ENCODE results near the gene MAG. TPM values are rescaled to one million over a fixed set of nuclear protein-coding genes. Genes with fewer than 3 reads are reported as not detected.

Gene MAG
- total RNA-seq, 5 donors from 2014 or later (not counting 1 experiment from before 2014, with no cell fraction given) = 0.16 to 0.19 TPM; not detected in 3

GRCh38 chr19:35268536-35269437 is 23.2 kb upstream of the MAG start, which contains the start of gene USF2:
Gene USF2, plus strand, starts transcription at chr19:35268962. Its CDS starts 140 bp downstream, at chr19:35269102.
- Mint-ChIP-seq H3K27me3 (no peaks in the 10 kb centered on the region), H3K4me1 (peaks cover 46 to 52% (median 47%) of the 10 kb centered on the region in 3 donors), H3K27ac (peak within 1 kb of the TSS; percentile 95 to 99), H3K9me3 (no peaks in the 10 kb centered on the region), H3K4me3 (peak within 1 kb of the TSS; percentile 87 to 94 (median 90)), H3K36me3 (peaks cover 27% of the 10 kb centered on the region)
- DNase-seq (peak in 34 of 35 experiments; percentile 40 to 83 (median 59)), ATAC-seq (replicated peaks in 1 of 4) (peak; percentile 43 to 57 (median 46))
- Histone ChIP-seq H3K36me3 (ENCODE audit: control insufficient read depth in 2 of 2, extremely low read depth in 1 of 2, insufficient read depth in 1 of 2, low read length in 1 of 2) (peaks cover 13 to 38% of the 10 kb centered on the region in 2 donors), H3K27ac (ENCODE audit: low read length) (peak within 1 kb of the TSS; percentile 70), H3K27me3 (replicated peaks in 1 of 2; ENCODE audit: control insufficient read depth in 2 of 2, extremely low read depth in 1 of 2, insufficient read depth in 2 of 2, low read length in 1 of 2) (no peaks in the 10 kb centered on the region), H3K4me3 (ENCODE audit: control insufficient read depth in 1 of 2, extremely low read depth in 1 of 2, low read length in 1 of 2) (peak within 1 kb of the TSS; percentile 67), H3K4me1 (ENCODE audit: control insufficient read depth in 1 of 2, extremely low read depth in 1 of 2, insufficient read depth in 2 of 2, low read length in 2 of 2) (peaks cover 5 to 46% of the 10 kb centered on the region in 2 experiments), H3K9me3 (no peaks in the 10 kb centered on the region)
- POLR2A ChIA-PET = interaction anchor here in 1 of 2 donors (0.5 to 0.7 kb wide), 4 partner anchors 11 to 1973 kb away, joined by 3 to 5 read pairs (median 4); no protein-coding TSS in a partner anchor
- CTCF ChIA-PET = interaction anchor here (0.6 kb wide), 2 partner anchors 126 to 137 kb away, joined by 3 to 6 read pairs; partner anchors contain the start of gene FXYD7 (in 1 of the 2)
- WGBS (ENCODE audit: insufficient coverage) = 0% methylated on average over 87 of the region's 126 CpGs

GRCh38 chr19:35269438-35270117 is 22.4 kb upstream of the MAG start:
- H3K27me3 ChIP-seq (replicated peaks in 1 of 2; ENCODE audit: control insufficient read depth in 2 of 2, extremely low read depth in 1 of 2, insufficient read depth in 2 of 2, low read length in 1 of 2) = no peaks in the 10 kb centered on the region
- peak overlapping the region; percentile 68 to 77 (median 70) for H3K4me3 Mint-ChIP-seq
- peak overlapping the region; percentile 44 to 72 for H3K27ac Mint-ChIP-seq
- ATAC-seq (replicated peaks in 1 of 4) = peak; percentile 51 to 62 (median 56)
- DNase-seq = peak; percentile 47 to 86 (median 66)
- H3K4me3 ChIP-seq (ENCODE audit: control insufficient read depth in 1 of 2, extremely low read depth in 1 of 2, low read length in 1 of 2) = peak overlapping the region; percentile 20 to 26
- peaks cover 30% of the 10 kb centered on the region for H3K36me3 Mint-ChIP-seq
- CTCF ChIA-PET = interaction anchor here in 1 of 2 donors (0.6 to 0.9 kb wide), 2 partner anchors 11 to 136 kb away, joined by 3 read pairs; no protein-coding TSS in a partner anchor
- no peaks in the 10 kb centered on the region for H3K9me3 ChIP-seq
- WGBS (ENCODE audit: insufficient coverage) = 3% methylated on average over 57 of the region's 66 CpGs
- peaks cover 5 to 46% of the 10 kb centered on the region in 2 experiments for H3K4me1 ChIP-seq (ENCODE audit: control insufficient read depth in 1 of 2, extremely low read depth in 1 of 2, insufficient read depth in 2 of 2, low read length in 2 of 2)
- H3K27me3 Mint-ChIP-seq = no peaks in the 10 kb centered on the region
- H3K9me3 Mint-ChIP-seq = no peaks in the 10 kb centered on the region
- H3K27ac ChIP-seq (ENCODE audit: low read length) = no peak overlapping the region
- POLR2A ChIA-PET = no interaction called here
- H3K4me1 Mint-ChIP-seq = peaks cover 47 to 53% (median 47%) of the 10 kb centered on the region in 3 donors
- peaks cover 13 to 44% of the 10 kb centered on the region in 2 donors for H3K36me3 ChIP-seq (ENCODE audit: control insufficient read depth in 2 of 2, extremely low read depth in 1 of 2, insufficient read depth in 1 of 2, low read length in 1 of 2)

- 93% methylated on average over 13 of the region's 16 CpGs for WGBS (ENCODE audit: insufficient coverage)
- H3K27ac ChIP-seq (ENCODE audit: low read length) = no peak overlapping the region
- POLR2A ChIA-PET = interaction anchor here in 1 of 2 donors (0.7 kb wide), 1 partner anchor 18 kb away, joined by 3 read pairs; no protein-coding TSS in a partner anchor
Observed at GRCh38 chr19:35270381-35270811, 21.6 kb upstream of the MAG start.

GRCh38 chr19:35271546-35271945 is 20.4 kb upstream of the MAG start:
- peak overlapping the region in 2 of 3 donors; percentile 31 to 47 for H3K4me3 Mint-ChIP-seq
- H3K27ac Mint-ChIP-seq = peak overlapping the region in 1 of 2 donors; percentile 34
- POLR2A ChIA-PET = no interaction called here
- H3K36me3 Mint-ChIP-seq = peaks cover 36% of the 10 kb centered on the region
- no peak for ATAC-seq (replicated peaks in 1 of 4)
- CTCF ChIA-PET = no interaction called here
- H3K27me3 Mint-ChIP-seq = no peaks in the 10 kb centered on the region
- no peaks in the 10 kb centered on the region for H3K9me3 Mint-ChIP-seq
- 100% methylated on average over 3 of the region's 7 CpGs for WGBS (ENCODE audit: insufficient coverage)
- Histone ChIP-seq H3K36me3 (ENCODE audit: control insufficient read depth in 2 of 2, extremely low read depth in 1 of 2, insufficient read depth in 1 of 2, low read length in 1 of 2) (peaks cover 13 to 53% of the 10 kb centered on the region in 2 donors), H3K4me1 (ENCODE audit: control insufficient read depth in 1 of 2, extremely low read depth in 1 of 2, insufficient read depth in 2 of 2, low read length in 2 of 2) (peaks cover 2 to 28% of the 10 kb centered on the region in 2 experiments), H3K27ac (ENCODE audit: low read length) (no peak overlapping the region), H3K4me3 (ENCODE audit: control insufficient read depth in 1 of 2, extremely low read depth in 1 of 2, low read length in 1 of 2) (no peak overlapping the region), H3K27me3 (replicated peaks in 1 of 2; ENCODE audit: control insufficient read depth in 2 of 2, extremely low read depth in 1 of 2, insufficient read depth in 2 of 2, low read length in 1 of 2) (no peaks in the 10 kb centered on the region), H3K9me3 (no peaks in the 10 kb centered on the region)
- H3K4me1 Mint-ChIP-seq = peaks cover 32 to 40% (median 35%) of the 10 kb centered on the region in 3 donors
- DNase-seq = no peak

More at GRCh38 chr19:35270381-35270811, 21.6 kb upstream of the MAG start:
- peak overlapping the region; percentile 45 to 74 for H3K27ac Mint-ChIP-seq
- ATAC-seq (replicated peaks in 1 of 4) (no peak), DNase-seq (no peak)
- no peaks in the 10 kb centered on the region for H3K27me3 ChIP-seq (replicated peaks in 1 of 2; ENCODE audit: control insufficient read depth in 2 of 2, extremely low read depth in 1 of 2, insufficient read depth in 2 of 2, low read length in 1 of 2)
- H3K4me3 Mint-ChIP-seq = peak overlapping the region; percentile 68 to 70 (median 68)
- H3K4me1 ChIP-seq (ENCODE audit: control insufficient read depth in 1 of 2, extremely low read depth in 1 of 2, insufficient read depth in 2 of 2, low read length in 2 of 2) = peaks cover 5 to 39% of the 10 kb centered on the region in 2 experiments
- CTCF ChIA-PET = interaction anchor here in 1 of 2 donors (0.9 kb wide), 1 partner anchor 12 kb away, joined by 3 read pairs; no protein-coding TSS in a partner anchor
- H3K36me3 ChIP-seq (ENCODE audit: control insufficient read depth in 2 of 2, extremely low read depth in 1 of 2, insufficient read depth in 1 of 2, low read length in 1 of 2) = peaks cover 13 to 47% of the 10 kb centered on the region in 2 donors
- no peaks in the 10 kb centered on the region for H3K9me3 ChIP-seq
- H3K27me3 Mint-ChIP-seq = no peaks in the 10 kb centered on the region
- peaks cover 29% of the 10 kb centered on the region for H3K36me3 Mint-ChIP-seq
- H3K9me3 Mint-ChIP-seq = no peaks in the 10 kb centered on the region
- no peak overlapping the region for H3K4me3 ChIP-seq (ENCODE audit: control insufficient read depth in 1 of 2, extremely low read depth in 1 of 2, low read length in 1 of 2)
- peaks cover 40 to 47% (median 47%) of the 10 kb centered on the region in 3 donors for H3K4me1 Mint-ChIP-seq

GRCh38 chr19:35272122-35272719 is 19.7 kb upstream of the MAG start:
- Histone ChIP-seq H3K27ac (ENCODE audit: low read length) (no peak overlapping the region), H3K4me3 (ENCODE audit: control insufficient read depth in 1 of 2, extremely low read depth in 1 of 2, low read length in 1 of 2) (no peak overlapping the region), H3K36me3 (ENCODE audit: control insufficient read depth in 2 of 2, extremely low read depth in 1 of 2, insufficient read depth in 1 of 2, low read length in 1 of 2) (peaks cover 13 to 59% of the 10 kb centered on the region in 2 donors), H3K4me1 (ENCODE audit: control insufficient read depth in 1 of 2, extremely low read depth in 1 of 2, insufficient read depth in 2 of 2, low read length in 2 of 2) (peaks cover 0 to 21% of the 10 kb centered on the region in 2 experiments), H3K9me3 (no peaks in the 10 kb centered on the region), H3K27me3 (replicated peaks in 1 of 2; ENCODE audit: control insufficient read depth in 2 of 2, extremely low read depth in 1 of 2, insufficient read depth in 2 of 2, low read length in 1 of 2) (no peaks in the 10 kb centered on the region)
- Mint-ChIP-seq H3K27me3 (no peaks in the 10 kb centered on the region), H3K4me1 (peaks cover 29 to 40% (median 39%) of the 10 kb centered on the region in 3 donors), H3K9me3 (no peaks in the 10 kb centered on the region), H3K4me3 (no peak overlapping the region), H3K27ac (peak overlapping the region; percentile 4 to 8), H3K36me3 (peaks cover 43% of the 10 kb centered on the region)
- WGBS (ENCODE audit: insufficient coverage) = 90% methylated on average over 16 of the region's 16 CpGs
- no peak for ATAC-seq (replicated peaks in 1 of 4)
- DNase-seq = peak in 1 of 35 experiments; percentile 26
- CTCF ChIA-PET = no interaction called here
- POLR2A ChIA-PET = no interaction called here
